Hematopoietic multipotent progenitor cell treated with erythropoietin and hydrocortisone succinate and interleukin-3 and kit ligand, for 8 days (in vitro differentiated cells): ENCODE results near the gene FRYL.
"Not testable (repeated sequence)": the region's sequence is repeated elsewhere in the genome, so short reads cannot be mapped to it uniquely, and the experiment has no call there.

Source experiments
- DNase-seq: peaks from one replicate; pipeline ENCODE4 v3.0.0-alpha.2; 2015

The FRYL gene

GRCh38 chr4:48693856-48694574 lies 86.1 kb downstream of the FRYL start:
- no peak for DNase-seq

DNA sequence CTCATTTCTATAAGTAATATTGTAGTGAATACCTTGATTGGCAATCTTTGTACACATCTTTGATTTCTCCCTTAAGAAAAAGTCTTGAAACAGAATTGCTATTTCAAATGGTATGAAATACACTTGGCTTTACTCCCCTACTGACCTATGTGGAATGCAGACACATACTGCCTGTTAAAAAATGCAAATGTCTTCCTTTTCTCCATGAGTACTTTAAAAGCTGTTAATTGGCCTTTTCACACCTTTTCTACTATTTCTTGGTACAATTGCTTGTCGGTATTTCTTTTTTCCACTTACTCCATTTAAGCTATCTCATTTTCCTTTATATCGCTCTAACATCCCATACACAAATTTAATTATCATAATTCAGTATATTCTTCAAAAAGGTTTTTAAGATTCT lies 87.2 kb downstream of the FRYL start:
- DNase-seq = no peak

DNA sequence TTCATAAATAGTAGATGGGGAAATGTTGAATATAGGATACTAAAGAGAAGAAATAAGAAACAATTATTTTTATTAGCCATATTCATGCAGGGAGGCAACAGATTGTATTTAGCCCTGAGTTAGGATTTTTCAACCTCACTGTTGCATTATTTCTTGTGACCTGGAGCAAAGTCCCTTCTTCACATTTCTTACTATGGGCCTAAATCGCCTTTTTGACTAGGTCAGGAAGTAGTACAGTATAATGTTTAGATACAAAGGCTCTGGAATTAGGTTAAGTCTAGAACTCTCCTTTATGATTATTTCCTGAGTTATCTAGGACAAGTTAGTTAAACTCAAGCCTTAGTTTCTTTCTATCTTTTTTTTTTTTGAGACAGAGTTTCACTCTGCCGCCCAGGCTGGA lies 88.0 kb downstream of the FRYL start:
- no peak for DNase-seq

DNA sequence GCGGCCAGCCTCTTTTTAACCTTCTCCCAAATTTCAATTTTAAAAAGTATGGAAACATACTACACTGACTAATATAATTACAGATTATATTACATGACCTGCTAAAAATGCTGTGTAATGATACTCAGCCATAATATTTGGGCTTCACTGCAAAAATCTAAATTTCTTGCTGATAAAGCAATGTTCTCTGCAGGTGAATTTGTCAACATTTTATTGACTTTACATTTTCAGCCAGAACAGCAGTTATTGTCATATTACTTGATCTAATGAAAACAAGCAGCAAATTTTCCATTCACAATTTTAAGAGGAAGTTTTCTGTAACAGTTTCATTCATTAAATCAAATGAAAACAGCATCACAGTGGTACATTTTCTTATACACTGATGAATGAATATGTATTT lies 91.1 kb downstream of the FRYL start:
- DNase-seq = no peak

DNA sequence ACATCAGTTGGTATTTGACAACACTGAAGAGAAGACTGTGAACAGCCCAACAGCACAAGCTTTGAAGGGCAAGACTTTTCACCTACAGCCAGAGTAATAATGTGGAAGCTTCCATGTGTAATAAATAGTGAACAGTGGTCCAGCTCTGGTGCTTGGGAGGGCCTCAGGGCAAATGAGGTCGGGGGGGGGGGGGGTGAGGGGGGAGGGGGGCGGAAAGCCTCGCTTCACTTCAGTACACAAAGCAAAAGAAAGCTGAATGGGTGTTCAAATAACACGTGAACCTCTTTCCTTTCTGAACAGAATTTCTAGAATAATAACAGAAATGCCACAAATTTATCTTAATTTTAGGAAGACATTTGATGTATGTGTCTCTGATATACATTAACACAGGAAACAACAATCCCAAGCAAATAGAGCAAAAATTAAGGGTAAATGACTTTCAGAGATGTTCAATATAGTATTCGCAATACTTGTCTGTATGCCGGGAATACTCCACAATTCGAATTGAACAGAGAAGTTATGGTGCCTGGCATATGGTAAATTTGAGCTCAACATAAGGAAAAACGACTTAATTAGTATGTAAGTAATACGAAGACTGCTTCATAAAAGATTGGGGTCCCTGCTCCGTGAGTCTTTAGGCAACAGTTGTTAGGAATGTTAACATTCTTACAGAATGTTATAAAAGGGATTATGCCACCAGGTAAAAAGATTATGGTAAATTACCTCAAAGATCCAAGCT lies 92.6 kb downstream of the FRYL start:
- no peak for DNase-seq

GRCh38 chr4:48686369-48686768 lies 93.7 kb downstream of the FRYL start:
- no peak for DNase-seq

- DNase-seq = peak; percentile 88
These were observed 96.1 kb downstream of the FRYL start for GRCh38 chr4:48683784-48684666.

DNA sequence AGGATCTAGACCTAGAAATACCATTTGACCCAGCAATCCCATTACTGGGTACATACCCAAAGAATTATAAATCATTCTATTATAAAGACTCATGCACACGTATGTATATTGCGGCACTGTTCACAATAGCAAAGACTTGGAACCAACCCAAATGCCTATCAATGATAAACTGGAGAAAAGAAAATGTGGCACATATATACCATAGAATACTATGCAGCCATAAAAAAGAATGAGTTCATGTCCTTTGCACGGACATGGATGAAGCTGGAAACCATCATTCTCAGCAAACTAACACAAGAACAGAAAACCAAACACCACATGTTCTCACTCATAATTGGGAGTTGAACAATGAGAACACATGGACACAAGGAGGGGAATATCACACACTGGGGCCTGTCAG lies 97.2 kb downstream of the FRYL start:
- DNase-seq = not testable (repeated sequence)

DNA sequence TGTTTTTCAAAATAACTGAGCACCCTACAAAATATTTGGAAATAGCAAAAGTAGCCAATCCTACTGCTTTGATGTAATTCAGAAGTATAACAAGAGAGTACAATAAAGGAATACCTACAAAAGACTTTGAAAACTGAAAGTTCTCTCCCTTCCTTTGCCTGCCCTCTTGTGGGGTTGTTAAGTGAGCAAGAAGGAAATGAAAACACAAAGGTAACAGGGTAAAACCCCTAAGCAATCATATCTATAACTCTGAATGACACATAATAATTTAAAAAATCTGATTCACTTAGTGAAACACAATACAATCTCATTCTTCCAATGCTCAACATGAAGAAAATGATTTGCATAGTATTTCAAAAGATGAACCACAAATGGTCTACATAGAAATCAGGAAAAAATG lies 98.2 kb downstream of the FRYL start:
- peak; percentile 83 for DNase-seq

DNA sequence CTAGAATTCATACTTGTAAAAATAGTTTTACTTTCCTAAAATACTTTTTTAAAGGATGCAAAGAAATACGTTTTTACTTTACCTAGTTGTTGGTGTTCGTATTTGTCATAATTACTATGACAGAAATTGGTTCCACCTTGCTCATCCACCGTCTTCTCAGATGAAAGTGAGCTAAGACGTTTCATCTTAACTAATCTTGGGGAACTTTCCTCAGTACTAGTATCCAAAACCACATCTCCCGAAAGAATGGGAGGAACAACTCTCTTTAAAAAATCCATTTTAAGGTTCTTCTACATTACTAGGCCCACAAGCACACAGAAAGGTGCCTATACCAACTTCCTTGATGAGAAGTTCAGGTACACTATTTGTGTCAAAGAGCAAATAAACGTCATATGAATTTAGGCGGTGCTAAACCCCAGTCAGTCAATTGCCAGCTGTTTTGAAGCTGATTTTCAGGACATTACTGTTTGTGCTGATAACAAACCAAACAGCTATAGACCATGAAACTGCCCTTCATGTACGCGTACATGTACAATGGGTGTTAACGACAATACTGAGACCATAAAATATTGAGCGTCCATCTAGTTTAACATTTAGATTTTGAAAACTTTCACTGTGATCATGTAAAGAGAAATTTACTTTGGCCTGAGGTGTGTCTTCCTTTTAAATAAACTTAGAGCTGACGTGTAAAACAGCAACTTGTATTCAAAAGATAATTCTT lies 99.1 kb downstream of the FRYL start:
- DNase-seq = peak; percentile 93

GRCh38 chr4:48673537-48673936 lies 106.5 kb downstream of the FRYL start:
- no peak for DNase-seq

DNA sequence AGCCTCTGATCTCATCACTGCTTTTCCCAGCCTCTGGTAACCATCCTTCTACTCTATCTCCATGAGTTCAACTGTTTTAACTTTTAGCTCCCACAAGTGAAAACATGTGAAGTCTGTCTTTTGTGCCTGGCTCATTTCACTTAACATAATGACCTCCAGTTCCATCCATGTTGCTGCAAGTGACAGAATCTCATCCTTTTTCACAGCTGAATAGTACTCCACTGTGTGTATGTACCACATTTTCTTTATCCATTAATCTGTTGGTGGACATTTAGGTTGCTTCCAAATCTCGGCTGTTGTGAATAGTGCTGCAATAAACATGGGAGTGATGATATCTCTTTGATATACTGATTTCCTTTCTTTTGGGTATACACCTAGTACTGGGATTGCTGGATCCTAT lies 109.5 kb downstream of the FRYL start:
- DNase-seq = no peak

DNA sequence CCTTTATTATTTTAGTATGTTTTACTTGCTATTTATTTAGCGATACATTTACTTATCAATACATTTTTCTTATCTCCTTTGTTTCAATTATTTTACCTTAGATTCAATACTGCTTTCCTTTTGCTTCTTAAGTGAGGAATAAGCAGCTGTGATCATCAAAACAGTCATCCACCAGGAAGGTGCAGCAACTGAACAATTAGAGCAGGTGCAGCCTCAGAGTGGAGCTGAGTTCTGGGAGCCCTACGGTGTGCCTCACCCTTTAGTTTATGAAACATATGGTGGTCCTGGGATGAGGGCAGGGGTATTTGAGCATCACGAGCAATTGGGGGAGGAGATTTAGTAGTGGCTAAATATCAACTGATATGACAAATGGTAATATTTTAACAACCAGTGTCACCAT lies 111.0 kb downstream of the FRYL start:
- no peak for DNase-seq

DNA sequence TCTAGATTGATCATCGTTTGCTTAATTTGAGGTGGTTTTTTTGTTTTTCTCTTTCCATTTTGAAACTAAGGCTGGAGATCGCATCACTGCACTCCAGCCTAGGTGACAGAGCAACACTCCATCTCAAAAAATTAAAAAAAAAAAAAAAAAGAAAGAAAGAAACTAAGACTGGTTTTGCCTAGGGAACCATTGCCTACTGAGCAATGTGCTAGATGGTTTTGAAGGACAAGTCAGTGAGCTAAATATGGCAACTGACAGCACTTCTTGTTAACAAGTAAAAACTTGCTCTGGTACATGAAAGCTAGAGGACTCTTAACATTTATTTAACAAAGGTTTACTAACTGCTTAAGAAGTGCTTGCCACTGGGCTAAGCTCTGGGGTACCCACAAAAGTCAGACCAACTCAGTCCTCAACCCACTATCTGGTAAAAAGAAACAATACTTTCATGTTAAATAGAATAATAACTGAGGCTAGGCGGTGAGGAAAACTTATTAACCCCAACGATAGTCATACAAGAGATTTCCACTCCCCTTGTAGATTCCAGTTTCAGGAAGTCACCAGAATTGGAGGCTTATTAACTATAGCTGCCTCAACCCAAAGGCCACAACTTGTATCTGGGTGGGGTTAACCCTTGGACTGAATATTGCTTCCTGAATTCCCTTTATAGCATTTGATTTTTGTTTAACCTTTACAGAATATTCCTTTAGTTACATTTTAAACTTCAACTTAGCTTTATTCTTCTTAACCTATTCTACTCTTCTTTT lies 111.6 kb downstream of the FRYL start:
- no peak for DNase-seq

- DNase-seq = peak; percentile 16
These were observed 112.9 kb downstream of the FRYL start for GRCh38 chr4:48667148-48667547.

GRCh38 chr4:48665555-48666186 lies 114.4 kb downstream of the FRYL start:
- peak; percentile 1 for DNase-seq

GRCh38 chr4:48664938-48665337 lies 115.1 kb downstream of the FRYL start:
- DNase-seq = no peak

GRCh38 chr4:48661391-48661790 lies 118.7 kb downstream of the FRYL start:
- DNase-seq = no peak

GRCh38 chr4:48660347-48660746 lies 119.7 kb downstream of the FRYL start:
- DNase-seq = no peak

DNA sequence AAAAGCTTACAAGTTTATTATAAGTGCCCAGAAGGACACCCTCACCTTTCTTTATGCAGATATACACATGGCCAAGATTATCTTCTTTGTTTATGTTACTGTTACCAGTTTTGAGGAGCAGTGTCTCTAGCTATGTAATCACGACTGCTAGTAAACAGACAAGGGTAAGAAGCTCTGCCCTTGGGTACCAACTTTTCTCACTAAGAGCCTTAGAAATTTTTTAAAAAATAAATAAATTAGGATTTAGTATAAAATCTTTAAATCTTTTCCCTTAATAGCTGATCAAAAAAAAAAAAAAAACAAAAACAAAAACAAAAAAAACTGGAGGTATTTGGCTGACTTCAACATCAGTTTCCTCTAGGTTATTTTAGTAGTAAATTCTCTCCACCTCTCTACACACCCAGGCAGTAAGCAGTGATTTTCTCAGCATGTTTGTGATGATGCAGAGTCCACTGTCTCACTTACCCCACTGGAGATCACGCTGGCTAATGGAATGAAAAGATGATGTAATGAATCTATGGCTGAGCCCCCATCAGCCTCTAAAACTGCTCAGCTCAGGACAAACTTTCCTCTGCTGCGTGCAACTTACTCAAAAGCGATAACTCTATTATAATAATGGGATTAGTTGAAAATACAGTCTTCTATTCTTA lies 125.9 kb downstream of the FRYL start:
- DNase-seq = no peak
